ENCODE data around the gene TNRC6C.
"Not testable (repeated sequence)": the region's sequence is repeated elsewhere in the genome, so short reads cannot be mapped to it uniquely, and the experiment has no call there.

TNRC6C gene

GRCh38 chr17:78113804-78114785, 155.6 kb downstream of the TNRC6C start:
- DNase-seq: no peak

DNA sequence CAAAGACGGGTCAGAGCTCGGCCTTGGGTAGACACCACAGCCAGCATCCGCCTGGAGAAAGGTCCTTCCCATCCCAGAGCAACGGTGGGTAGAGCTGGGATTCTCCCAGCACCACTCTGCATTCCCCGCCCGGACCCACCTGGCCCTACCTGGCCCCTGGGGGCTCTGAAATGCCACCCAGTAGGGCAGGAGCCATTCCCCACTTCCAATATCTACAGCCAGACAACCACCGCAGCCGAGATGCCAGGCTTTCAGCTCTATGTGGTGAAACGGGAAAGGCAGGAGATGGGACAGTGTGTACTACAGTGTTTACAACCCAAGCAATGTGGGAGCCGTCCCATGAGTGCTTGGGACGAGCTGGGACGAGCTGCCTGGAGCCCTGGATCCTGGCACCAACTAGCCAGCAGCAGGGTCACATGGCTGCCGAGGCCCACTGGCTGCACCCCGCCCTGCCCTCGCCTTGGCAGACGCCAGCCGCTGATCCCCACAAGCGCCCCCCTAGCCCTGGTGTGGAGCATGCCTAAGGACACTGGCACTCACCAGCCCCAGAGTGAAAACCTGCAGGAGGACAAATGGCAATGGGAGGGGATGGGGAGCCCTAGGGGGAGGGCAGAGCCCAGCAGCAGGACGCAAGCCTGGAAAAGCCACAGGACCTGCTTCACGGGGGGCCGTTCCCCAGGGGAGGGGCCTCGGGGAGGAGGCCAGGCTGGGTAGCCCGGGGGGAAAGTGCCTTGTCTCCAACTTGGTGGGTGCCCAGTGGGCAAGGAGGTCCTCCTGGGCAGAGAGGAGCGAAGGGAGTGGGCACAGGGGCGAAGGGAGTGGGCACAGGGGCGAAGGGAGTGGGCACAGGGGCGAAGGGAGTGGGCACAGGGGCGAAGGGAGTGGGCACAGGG, 156.6 kb downstream of the TNRC6C start:
- no peak for DNase-seq

DNA sequence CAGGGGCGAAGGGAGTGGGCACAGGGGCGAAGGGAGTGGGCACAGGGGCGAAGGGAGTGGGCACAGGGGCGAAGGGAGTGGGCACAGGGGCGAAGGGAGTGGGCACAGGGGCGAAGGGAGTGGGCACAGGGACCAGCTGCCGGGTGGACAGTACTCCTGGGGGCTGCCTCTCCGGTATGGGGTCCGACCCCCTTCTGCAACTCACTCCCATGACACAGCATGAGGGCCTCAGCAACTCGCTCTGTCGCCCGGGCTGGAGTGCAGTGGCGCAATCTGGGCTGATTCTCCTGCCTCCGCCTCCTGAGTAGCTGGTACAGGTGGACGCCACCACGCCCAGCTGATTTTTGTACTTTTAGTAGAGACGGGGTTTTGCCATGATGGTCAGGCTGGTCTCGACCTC, 157.3 kb downstream of the TNRC6C start:
- not testable (repeated sequence) for DNase-seq

- no peak for DNase-seq
Observed at GRCh38 chr17:78116411-78116810, 157.9 kb downstream of the TNRC6C start.

DNA sequence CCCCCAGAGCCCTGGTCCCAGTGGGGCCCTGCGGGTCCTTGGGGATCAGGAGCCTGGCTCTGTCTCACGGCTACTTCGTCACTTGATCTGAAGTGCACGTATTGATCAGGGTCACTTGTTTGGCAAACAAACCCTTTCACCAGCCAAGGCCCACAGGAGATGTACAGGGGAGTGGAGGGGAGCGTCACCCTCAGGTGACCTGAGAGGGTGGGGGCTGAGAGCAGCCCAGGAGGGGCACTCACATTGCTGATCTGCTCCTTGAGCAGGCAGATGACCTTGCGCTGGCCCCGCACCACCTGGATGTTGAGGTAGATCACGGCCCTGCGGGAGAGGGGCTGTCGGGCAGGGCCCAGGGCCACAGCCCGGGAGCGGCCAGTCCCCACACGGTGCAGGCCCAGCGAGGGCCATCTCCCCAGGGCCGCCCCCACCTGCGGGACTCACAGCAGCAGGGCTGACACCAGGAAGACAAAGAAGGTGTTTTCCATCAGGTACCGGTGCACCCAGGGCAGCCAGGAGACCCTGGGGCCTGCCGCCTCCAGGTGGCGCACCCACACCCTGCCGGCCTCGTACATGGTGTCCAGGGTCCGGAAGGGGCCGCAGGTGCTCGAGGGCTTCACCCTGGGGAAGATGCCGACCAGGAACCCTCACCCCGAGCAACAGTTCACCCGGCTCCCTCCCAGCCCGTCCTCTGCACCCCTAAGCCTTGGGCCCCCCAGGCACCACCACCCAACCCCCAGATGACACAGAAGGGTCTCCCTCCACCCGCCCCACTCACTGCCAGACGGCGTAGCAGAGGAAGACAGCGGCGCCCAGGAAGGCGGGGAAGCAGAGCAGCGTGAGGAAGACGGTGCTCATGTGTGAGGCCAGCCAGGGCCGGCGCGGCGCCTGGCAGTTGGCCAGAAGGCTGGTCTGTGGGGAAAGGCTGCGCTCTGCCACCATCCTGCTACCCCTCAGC, 158.8 kb downstream of the TNRC6C start:
- no peak for DNase-seq

DNA sequence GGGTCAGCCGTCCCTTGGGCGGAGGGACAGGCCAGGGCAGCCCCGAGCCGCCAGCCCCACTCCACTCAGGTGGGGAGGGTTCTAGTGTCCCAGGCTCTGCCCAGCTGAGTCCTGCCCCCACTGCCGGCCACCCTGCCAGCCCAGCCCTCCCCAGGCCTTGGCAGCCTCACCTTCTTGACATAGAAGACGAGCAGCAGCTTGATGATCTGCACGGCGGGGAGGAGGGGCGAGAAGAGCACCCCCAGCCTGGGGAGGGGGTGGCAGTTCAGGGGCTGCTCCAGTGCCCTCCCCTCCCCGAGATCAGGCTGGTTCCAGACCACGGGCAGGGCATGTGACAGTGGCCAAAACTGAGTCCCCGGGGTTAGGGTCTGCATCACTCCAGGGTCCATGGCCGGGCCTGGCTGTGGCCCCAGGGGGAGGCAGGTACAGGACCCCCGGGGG, 160.3 kb downstream of the TNRC6C start:
- no peak for DNase-seq

- DNase-seq: no peak
Observed at GRCh38 chr17:78120537-78120936, 162.0 kb downstream of the TNRC6C start.

DNA sequence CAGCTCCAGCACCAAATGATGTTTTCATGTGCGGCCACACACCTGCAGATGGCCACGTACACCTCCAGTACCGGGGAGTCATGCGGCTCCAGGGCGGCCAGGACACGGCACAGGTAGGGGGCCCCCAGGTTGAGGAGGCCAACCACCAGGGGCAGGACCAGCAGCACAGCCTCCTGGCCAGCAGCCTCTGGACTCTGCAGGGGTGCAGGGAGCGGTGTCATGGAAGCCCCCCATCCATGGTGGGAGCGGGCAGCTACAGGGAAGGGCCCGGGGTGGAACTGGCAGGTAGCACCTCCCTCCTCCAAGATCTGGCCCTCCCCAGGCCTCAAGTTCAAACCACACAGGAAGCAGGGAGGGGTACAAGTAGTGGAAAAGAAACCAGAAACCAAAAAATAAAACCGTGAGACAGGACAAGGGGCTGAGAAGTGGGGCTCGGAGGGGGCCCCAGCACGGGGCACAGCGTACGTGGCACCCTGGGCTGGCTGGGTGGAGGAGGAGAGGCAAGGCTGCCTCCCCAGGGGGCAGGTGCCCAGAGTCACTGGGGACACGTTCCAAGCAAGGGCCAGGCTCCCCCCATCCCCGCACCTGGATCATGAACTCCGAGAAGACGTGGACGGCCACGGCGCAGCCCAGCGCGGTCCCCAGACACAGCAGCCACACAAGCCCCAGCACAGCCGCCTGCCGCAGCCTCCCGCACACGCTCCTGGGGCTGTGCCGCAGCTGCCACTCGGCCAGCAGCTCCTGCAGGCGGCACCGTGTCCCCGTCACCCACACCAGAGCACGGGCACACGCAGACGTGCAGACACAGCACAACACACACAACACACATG, 162.7 kb downstream of the TNRC6C start:
- no peak for DNase-seq

- no peak for DNase-seq
Observed at GRCh38 chr17:78121801-78122215, 163.3 kb downstream of the TNRC6C start.

- DNase-seq: no peak
Observed at GRCh38 chr17:78122216-78122930, 163.9 kb downstream of the TNRC6C start.

- no peak for DNase-seq
Observed at GRCh38 chr17:78122931-78123249, 164.4 kb downstream of the TNRC6C start.

DNA sequence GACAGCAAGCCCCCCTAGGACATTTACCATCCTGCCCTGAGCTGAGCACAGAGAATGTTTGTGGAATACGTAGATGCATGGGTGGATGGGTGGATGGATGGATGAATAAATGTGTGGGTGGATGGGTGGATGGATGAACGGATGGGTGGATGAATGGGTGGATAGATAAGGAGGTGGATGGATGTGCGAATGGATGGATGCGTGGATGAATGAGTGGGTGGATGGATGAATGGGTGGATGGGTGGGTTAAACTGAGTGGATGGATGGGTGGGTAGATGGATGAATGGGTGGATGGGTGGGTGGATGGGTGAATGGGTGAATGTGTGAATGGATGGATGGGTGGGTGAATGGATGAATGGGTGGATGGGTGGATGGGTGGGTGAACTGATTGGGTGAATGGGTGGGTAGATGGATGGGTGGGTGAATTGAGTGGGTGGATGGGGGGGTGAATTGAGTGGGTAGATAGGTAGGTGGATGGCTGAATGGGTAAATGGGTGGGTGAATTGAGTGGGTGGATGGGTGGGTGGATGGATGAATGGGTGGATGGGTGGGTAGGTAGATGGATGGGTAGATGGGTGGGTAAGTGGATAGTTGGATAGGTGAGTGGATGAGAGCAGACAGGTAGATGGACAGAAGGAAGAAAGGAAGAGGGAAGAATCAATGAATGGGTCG, 164.9 kb downstream of the TNRC6C start:
- no peak for DNase-seq

DNA sequence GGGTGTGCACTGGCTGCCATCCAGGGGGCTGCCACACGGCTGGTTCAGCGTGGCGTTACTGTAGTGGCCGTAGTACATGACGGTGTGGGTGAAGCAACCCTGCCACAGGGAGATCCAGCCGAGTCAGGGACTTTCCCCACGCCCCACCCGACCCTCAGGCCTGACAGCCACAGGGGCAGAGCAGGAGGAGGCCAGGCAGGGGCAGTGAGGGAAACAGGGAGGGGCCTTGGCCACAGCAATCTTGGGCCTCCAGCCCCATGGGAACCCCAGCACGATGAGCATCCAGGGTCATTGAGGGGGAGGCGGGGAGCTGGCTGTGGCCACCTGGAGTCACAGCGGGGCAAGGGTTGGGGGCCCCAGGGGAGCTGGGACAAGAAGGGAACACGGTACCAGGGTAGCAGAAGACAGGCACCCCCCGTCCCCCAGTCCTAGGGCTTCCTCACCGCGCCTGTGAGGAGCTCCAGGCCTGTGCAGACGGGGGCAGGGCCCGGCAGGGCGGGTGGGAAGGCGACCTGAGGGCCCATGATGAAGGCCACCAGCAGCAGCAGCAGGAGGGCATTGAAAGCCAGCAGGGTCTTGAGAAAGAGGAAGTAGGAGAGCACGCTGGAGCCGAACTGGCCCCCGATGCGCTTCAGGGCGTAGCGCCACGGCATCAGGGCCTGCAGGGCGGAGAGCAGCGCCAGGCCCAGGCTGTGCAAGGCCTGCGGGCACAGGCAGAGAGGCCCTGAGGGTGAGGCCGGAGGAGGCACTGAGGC, 165.8 kb downstream of the TNRC6C start:
- DNase-seq: no peak

DNA sequence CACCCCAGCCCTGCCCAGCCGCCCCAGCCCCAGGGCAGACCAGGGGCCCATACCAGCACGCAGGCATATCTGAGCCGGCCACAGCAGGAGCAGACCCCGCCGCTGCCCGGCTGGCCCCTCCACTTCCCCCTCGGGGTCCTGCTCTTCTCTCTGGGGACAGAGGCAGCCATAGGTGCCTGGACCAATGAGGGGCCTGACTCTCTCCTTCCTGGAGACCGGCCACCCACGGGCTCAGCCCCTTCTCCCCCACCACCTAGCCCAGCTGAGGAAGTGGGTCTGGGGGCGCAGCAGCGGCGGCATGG, 166.3 kb downstream of the TNRC6C start:
- no peak for DNase-seq

DNA sequence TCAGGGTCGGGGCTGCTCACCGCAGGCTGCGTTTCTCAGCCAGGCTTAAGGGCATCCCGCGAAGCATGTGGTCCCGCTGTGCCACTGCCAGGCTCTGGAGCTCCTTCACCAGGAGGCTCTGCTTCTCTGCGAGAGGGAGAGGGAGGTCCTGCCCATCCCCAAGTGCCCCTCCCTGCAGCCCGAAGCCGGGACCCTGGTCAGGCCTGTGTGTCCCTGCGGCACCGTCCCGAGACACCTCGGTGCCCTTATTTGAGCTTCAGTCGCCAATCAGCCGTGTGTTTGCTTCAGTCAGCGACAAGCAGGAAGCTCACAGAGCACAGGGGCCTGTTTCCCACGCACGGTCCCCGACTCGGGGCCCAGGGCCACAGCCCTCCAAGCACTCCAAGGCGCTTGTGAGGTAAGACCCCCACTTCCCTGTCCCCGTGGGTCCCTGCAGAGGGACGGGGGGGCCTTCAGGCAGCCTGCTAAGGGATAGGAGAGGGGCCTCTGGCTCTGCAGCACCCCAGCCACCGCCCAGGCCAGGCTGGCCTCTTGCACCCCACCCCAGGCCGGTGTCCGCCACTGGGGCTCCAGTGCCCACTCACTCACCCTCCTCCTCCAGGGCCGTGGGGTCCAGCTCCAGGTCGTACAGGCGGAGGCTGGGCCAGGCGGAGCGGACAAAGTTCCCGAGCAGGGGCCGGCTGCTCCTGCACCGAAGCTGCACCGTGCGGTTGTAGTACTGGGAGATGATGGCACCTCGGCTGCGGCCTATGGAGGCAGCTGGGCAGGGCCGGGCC, 166.8 kb downstream of the TNRC6C start:
- DNase-seq: no peak

DNA sequence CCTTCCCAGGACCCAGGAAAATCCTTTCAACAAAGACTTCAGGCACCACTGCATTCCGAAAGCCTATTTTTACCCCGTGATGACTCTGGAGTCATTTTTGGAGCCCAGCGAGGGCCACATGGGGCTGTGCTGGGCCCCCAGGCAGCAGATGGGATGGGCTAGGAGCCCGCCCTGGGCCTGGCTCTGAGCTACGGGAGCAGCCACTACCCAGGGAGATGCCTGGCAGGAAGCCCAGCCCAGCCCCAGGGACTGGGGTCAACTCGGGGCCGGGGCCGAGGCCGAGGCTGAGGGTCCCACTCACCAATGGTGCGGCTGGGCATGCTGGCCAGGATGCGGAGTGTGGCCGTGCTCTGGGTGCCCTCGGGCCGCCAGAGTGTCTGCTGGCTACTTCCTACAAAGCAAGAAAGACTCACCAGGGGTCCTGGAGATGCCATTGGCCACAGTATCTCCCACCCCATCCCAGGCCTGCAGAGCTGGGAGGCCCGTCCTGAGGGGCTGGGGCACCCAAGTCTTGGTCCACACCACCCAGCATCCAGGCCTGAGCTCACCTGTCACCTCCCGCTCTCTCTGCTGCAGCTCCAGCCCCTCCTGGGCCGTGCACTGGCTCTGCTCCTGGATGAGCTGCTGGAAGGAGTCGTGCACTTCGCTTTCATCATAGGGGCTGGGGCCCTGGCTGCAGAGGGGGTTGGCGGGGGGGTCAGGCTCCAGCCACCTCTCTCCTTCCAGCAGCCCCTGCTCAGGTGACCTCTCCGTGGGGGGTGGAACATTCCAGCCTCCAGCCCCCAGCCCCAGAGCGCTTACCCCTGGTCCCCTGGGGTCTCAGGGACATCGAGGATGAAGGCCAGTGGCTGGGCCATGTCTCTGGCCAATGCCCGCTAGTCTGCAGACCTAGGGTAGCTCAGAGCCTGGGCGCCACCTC, 167.7 kb downstream of the TNRC6C start:
- DNase-seq: no peak

- no peak for DNase-seq
Observed at GRCh38 chr17:78126895-78127238, 168.4 kb downstream of the TNRC6C start.

All from EL (cell line).